ENCODE measurements around the gene ZNF500. TPM values are rescaled to one million over a fixed set of nuclear protein-coding genes. Genes with fewer than 3 reads are reported as not detected.

Gene ZNF500
- total and polyA plus RNA-seq, 2 donors (not counting 3 experiments of a cell fraction or from before 2014, with no cell fraction given), result 8.6 to 13.5 TPM

DNA sequence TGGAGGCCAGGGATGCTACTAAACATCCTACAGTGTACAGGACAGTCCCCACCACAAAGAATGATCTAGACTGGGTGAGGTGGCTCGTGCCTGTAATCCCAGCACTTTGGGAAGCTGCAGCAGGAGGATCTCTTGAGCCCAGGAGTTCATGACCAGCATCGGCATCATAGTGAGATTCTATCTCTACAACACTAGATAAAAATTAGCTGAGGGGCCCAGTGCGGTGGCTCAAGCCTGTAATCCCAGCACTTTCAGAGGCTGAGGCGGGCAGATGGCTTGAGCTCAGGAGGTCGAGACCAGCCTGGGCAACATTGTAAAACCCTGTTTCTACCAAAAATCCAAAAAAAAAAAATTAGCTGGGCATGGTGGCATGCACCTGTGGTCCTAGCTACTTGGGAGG is 5.4 kb upstream of the ZNF500 start:
- no peak overlapping the region for H3K4me2 ChIP-seq (ENCODE audit: insufficient read depth, low read length)
- POLR2A ChIA-PET, result no interaction called here

DNA sequence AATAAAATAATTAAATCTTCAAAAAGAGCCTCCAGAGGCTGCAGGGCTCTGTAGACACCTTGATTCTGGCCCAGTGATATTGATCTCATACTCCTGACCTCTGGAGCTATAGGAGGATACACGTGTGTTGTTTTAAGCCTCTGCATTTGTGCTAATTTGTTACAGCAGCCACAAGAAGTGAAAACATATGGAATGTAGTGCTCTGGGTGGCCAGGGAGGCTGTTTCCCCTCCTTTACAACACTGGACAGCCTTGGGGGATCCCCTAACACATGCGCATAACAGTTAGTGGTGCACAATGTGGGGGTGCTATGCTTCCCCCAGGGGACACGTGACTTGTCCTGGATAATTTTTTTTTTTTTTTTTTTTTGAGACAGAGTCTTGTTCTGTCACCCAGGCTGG is 4.7 kb upstream of the ZNF500 start:
- Histone ChIP-seq H3K27ac (ENCODE audit: insufficient read depth, low read depth, low read length) (no peak overlapping the region), H3K9me3 (replicated peaks; ENCODE audit: control insufficient read depth, insufficient read depth, low read length) (no peaks in the 10 kb centered on the region), H3K4me3 (replicated peaks in 1 of 3; ENCODE audit: insufficient read depth in 1 of 3, low read depth in 1 of 3, low read length in 3 of 3) (no peak overlapping the region), H3K9me1 (replicated peaks; ENCODE audit: control insufficient read depth, extremely low read depth, insufficient read depth, low read length) (no peaks in the 10 kb centered on the region), H3K79me2 (ENCODE audit: control insufficient read depth, insufficient read depth, low read length) (no peaks in the 10 kb centered on the region), H3K4me2 (ENCODE audit: insufficient read depth, low read length) (no peak overlapping the region), H3K4me1 (ENCODE audit: control insufficient read depth, extremely low read depth, insufficient read depth, low read length) (peaks cover 8% of the 10 kb centered on the region), H4K20me1 (replicated peaks; ENCODE audit: control insufficient read depth, extremely low read depth, insufficient read depth, low read length) (no peaks in the 10 kb centered on the region), H3K9ac (replicated peaks; ENCODE audit: extremely low read depth, insufficient read depth, low read length) (no peak overlapping the region), H3K27me3 (ENCODE audit: control insufficient read depth in 2 of 2, insufficient read depth in 2 of 2, low read length in 2 of 2) (no peaks in the 10 kb centered on the region), H3K36me3 (ENCODE audit: control insufficient read depth in 2 of 2, extremely low read depth in 1 of 2, insufficient read depth in 2 of 2, low read length in 2 of 2) (no peaks in the 10 kb centered on the region), H2AFZ (ENCODE audit: low read depth, low read length) (no peak overlapping the region)
- ChIA-PET CTCF (interaction anchor here (0.7 kb wide), 1 partner anchor 271 kb away, joined by 3 read pairs; no protein-coding TSS in a partner anchor), POLR2A (no interaction called here)
- FAIRE-seq (no peak), DNase-seq (ENCODE audit: low read depth, low spot score) (no peak)
- no TSS peak for BruUV-seq (replicated peaks)
- intact Hi-C loops (cut with micrococcal nuclease) (no loop called here), dilution Hi-C loops (cut with MboI; ENCODE audit: extremely low pct_ligation_motif_present, low sequenced_read_pairs) (no loop called here)
- no peak for TF ChIP-seq POLR2A (IDR thresholded peaks at IDR 0.05; ENCODE audit: low read depth, low read length)
- no peak for TF ChIP-seq MYC (IDR thresholded peaks at IDR 0.05; ENCODE audit: low read depth, low read length)
- no peak for TF ChIP-seq EZH2 (IDR thresholded peaks at IDR 0.05; ENCODE audit: borderline replicate concordance, low read depth, low read length, severe bottlenecking)
- TF ChIP-seq JUN (IDR thresholded peaks at IDR 0.05; ENCODE audit: borderline replicate concordance, insufficient read depth, insufficient read length, low read depth), result no peak
- no peak for TF ChIP-seq POLR2AphosphoS5 (IDR thresholded peaks at IDR 0.05; ENCODE audit: insufficient read depth, low read depth, low read length)
- no peak for TF ChIP-seq GATA2 (IDR thresholded peaks at IDR 0.05; ENCODE audit: insufficient read depth, insufficient read length, low read depth, low read length)
- TF ChIP-seq, protein P1, sequence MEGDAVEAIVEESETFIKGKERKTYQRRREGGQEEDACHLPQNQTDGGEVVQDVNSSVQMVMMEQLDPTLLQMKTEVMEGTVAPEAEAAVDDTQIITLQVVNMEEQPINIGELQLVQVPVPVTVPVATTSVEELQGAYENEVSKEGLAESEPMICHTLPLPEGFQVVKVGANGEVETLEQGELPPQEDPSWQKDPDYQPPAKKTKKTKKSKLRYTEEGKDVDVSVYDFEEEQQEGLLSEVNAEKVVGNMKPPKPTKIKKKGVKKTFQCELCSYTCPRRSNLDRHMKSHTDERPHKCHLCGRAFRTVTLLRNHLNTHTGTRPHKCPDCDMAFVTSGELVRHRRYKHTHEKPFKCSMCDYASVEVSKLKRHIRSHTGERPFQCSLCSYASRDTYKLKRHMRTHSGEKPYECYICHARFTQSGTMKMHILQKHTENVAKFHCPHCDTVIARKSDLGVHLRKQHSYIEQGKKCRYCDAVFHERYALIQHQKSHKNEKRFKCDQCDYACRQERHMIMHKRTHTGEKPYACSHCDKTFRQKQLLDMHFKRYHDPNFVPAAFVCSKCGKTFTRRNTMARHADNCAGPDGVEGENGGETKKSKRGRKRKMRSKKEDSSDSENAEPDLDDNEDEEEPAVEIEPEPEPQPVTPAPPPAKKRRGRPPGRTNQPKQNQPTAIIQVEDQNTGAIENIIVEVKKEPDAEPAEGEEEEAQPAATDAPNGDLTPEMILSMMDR (IDR thresholded peaks at IDR 0.05; ENCODE audit: extremely low read depth in 1 of 2, insufficient read depth in 1 of 2, low read depth in 1 of 2, low read length in 2 of 2), result no peak
- TF ChIP-seq, protein P2, sequence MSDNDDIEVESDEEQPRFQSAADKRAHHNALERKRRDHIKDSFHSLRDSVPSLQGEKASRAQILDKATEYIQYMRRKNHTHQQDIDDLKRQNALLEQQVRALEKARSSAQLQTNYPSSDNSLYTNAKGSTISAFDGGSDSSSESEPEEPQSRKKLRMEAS (IDR thresholded peaks at IDR 0.05; ENCODE audit: insufficient read depth, insufficient read length), result no peak
- TF ChIP-seq FOS (IDR thresholded peaks at IDR 0.05; ENCODE audit: borderline replicate concordance, insufficient read depth, low read length), result no peak

More for the DNA sequence above, 5.4 kb upstream of the ZNF500 start:
- no peaks in the 10 kb centered on the region for H3K36me3 ChIP-seq (ENCODE audit: control insufficient read depth in 2 of 2, extremely low read depth in 1 of 2, insufficient read depth in 2 of 2, low read length in 2 of 2)
- H3K4me3 ChIP-seq (replicated peaks in 1 of 3; ENCODE audit: insufficient read depth in 1 of 3, low read depth in 1 of 3, low read length in 3 of 3), result no peak overlapping the region
- dilution Hi-C loops (cut with MboI; ENCODE audit: extremely low pct_ligation_motif_present, low sequenced_read_pairs) (no loop called here), intact Hi-C loops (cut with micrococcal nuclease) (no loop called here)
- peaks cover 8% of the 10 kb centered on the region for H3K4me1 ChIP-seq (ENCODE audit: control insufficient read depth, extremely low read depth, insufficient read depth, low read length)
- H3K9me3 ChIP-seq (replicated peaks; ENCODE audit: control insufficient read depth, insufficient read depth, low read length), result no peaks in the 10 kb centered on the region
- H3K27me3 ChIP-seq (ENCODE audit: control insufficient read depth in 2 of 2, insufficient read depth in 2 of 2, low read length in 2 of 2), result no peaks in the 10 kb centered on the region
- BruUV-seq (replicated peaks), result no TSS peak
- H3K79me2 ChIP-seq (ENCODE audit: control insufficient read depth, insufficient read depth, low read length), result no peaks in the 10 kb centered on the region
- CTCF ChIA-PET, result interaction anchor here (0.7 kb wide), 1 partner anchor 271 kb away, joined by 3 read pairs; no protein-coding TSS in a partner anchor
- no peaks in the 10 kb centered on the region for H4K20me1 ChIP-seq (replicated peaks; ENCODE audit: control insufficient read depth, extremely low read depth, insufficient read depth, low read length)
- FAIRE-seq, result no peak
- TF ChIP-seq MYC (IDR thresholded peaks at IDR 0.05; ENCODE audit: low read depth, low read length), result no peak
- TF ChIP-seq EZH2 (IDR thresholded peaks at IDR 0.05; ENCODE audit: borderline replicate concordance, low read depth, low read length, severe bottlenecking), result no peak
- TF ChIP-seq JUN (IDR thresholded peaks at IDR 0.05; ENCODE audit: borderline replicate concordance, insufficient read depth, insufficient read length, low read depth), result no peak
- TF ChIP-seq, protein P2 (IDR thresholded peaks at IDR 0.05; ENCODE audit: insufficient read depth, insufficient read length), result no peak
- TF ChIP-seq POLR2AphosphoS5 (IDR thresholded peaks at IDR 0.05; ENCODE audit: insufficient read depth, low read depth, low read length), result no peak
- no peak for TF ChIP-seq GATA2 (IDR thresholded peaks at IDR 0.05; ENCODE audit: insufficient read depth, insufficient read length, low read depth, low read length)
- no peak for TF ChIP-seq POLR2A (IDR thresholded peaks at IDR 0.05; ENCODE audit: low read depth, low read length)
- H2AFZ ChIP-seq (ENCODE audit: low read depth, low read length), result no peak overlapping the region
- H3K27ac ChIP-seq (ENCODE audit: insufficient read depth, low read depth, low read length), result no peak overlapping the region
- no peaks in the 10 kb centered on the region for H3K9me1 ChIP-seq (replicated peaks; ENCODE audit: control insufficient read depth, extremely low read depth, insufficient read depth, low read length)
- no peak for DNase-seq (ENCODE audit: low read depth, low spot score)
- H3K9ac ChIP-seq (replicated peaks; ENCODE audit: extremely low read depth, insufficient read depth, low read length), result no peak overlapping the region
